Cardiac fibroblast (primary cell): ENCODE results near the gene SLC6A17.

Experiments used
- DNase-seq, 2 donors: peaks; one replicate each; pipeline versions ENCODE4 v3.0.0 to v3.0.0-alpha.2; 2010; ENCODE audit warnings: low read depth in 2 of 2
- H3K4me3 ChIP-seq, 2 donors: replicated peaks in 1 of 2; 1 replicate in 1 of 2; 2 replicates in 1 of 2; pipeline ENCODE4 v1.5.1; 2011; ENCODE audit warnings: low read depth in 2 of 2, low read length in 2 of 2, mild to moderate bottlenecking in 2 of 2, moderate library complexity in 1 of 2
- TF ChIP-seq, protein P1 (sequence below): IDR thresholded peaks from one replicate; pipeline ENCODE4 v1.5.1; 2011; ENCODE audit warnings: low read depth, mild to moderate bottlenecking, low read length, inconsistent platforms

The SLC6A17 gene

DNA sequence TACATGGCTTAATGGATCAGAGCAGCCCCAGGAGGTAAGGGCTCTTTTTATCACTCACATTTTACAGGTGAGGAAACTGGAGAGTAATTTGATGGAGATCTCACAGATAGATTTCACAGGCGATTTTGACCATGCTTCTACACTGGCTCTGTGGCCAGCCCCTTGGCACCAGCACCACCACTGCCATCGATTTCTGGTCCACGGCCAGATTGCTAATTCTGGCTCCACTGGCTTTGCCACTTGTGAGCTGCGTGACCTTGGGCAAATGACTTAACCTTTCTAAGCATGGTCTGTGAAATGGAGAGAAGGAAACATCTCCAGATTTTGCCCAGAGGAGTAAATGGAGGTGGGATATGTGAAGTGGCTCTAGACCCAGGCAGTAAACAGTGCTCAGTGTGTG is 92.4 kb downstream of the SLC6A17 start:
- DNase-seq, result no peak

DNA sequence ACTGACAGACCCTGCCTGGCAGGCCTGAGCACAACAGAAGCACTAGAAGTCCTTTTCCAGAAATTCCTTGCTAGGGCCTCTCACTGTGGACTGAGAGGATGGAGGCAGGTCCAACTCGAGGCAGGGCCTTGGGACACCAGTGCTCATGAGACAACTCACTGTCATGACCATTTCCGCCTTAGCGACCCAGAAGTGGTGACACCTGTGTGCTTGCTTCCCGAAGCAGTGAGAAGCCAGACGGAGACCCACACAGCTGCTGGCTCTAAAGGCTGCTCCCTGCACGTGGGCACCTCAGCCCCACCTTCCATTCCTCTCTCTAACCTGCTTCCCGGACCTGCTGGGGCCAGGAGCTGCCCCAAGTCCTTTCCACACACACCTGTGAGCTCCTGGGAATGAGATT is 92.9 kb downstream of the SLC6A17 start:
- no peak overlapping the region for H3K4me3 ChIP-seq
- TF ChIP-seq, protein P1, sequence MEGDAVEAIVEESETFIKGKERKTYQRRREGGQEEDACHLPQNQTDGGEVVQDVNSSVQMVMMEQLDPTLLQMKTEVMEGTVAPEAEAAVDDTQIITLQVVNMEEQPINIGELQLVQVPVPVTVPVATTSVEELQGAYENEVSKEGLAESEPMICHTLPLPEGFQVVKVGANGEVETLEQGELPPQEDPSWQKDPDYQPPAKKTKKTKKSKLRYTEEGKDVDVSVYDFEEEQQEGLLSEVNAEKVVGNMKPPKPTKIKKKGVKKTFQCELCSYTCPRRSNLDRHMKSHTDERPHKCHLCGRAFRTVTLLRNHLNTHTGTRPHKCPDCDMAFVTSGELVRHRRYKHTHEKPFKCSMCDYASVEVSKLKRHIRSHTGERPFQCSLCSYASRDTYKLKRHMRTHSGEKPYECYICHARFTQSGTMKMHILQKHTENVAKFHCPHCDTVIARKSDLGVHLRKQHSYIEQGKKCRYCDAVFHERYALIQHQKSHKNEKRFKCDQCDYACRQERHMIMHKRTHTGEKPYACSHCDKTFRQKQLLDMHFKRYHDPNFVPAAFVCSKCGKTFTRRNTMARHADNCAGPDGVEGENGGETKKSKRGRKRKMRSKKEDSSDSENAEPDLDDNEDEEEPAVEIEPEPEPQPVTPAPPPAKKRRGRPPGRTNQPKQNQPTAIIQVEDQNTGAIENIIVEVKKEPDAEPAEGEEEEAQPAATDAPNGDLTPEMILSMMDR, result no peak
- DNase-seq, result no peak

More for the DNA sequence above, 92.4 kb downstream of the SLC6A17 start:
- TF ChIP-seq, protein P1, result no peak
- H3K4me3 ChIP-seq, result no peak overlapping the region

DNA sequence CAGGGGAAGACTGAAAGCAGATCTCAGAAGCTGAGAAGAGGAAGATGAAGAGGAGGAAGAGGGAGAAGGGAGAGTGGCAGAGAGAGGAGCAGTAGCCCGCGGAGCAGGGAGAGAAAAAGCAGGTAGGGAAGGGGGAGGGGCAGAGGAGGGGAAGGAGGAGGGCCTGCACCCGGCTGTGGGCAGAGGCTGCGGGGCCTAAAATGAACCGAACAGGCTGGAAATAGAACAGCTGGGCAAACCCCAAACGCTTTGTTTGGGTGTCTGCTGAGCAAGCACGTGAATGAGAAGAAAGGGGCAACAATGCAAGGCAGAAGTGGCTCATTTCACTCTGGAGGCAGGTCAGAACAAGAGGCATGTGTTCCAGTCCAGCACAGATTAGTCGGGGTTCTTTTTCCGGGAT is 93.3 kb downstream of the SLC6A17 start:
- H3K4me3 ChIP-seq, result no peak overlapping the region
- no peak for DNase-seq
- TF ChIP-seq, protein P1, result no peak

DNA sequence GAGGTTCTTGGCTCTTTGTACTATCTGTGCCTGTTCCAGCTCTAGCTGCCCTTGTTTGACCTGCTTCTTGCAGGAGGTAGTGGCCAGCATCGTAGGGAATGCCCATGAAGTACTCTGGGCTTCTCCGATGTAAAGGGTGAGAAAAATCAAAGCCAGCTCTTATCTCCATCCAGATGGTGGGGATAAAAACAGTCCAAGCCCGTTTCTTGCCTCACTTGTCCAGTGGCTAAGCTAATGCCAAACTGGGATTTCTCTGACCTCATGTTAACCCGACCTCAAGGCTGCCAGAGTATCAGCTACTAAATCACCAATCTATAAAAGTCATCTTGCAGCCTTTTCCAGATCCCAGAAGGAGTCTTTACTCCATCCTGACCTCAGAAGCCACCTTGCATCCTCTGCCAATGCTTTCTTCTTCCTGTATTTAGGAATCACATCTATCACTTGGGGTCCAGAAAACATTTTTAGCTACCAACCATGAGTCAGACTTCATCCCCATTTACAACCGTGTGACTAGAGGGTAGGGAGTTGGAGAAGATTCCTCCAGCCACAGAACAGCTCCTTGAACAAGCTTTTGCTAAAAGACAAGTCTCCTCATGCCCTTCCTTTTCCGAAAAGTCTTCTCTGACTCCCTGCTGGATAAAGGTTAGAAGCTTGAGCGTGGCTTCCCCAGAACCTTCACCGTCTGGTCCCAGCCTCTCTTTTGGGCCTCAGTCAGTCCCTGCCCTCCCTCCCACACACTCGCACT is 95.8 kb downstream of the SLC6A17 start:
- DNase-seq, result no peak
- TF ChIP-seq, protein P1, result no peak
- H3K4me3 ChIP-seq, result no peak overlapping the region

DNA sequence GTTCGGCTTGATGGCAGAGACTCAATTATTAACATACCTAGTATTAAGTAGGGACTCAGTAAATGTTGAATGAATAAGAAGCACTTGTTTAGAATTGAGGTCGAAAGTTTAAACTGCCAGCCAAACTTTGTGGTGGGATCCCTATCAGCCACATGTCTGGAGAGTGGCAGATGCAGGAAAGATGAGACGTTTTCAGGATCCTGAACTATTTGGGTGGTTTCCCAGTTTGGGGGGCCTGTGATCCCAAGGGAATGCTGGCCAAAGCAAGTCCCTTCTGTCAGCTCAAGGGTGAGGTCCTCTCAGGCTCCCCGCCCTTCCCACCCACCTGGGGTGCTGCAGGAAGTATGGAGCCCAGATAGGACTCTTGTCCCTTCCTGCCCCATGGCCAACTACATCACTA is 98.5 kb downstream of the SLC6A17 start:
- no peak overlapping the region for H3K4me3 ChIP-seq
- DNase-seq, result no peak

DNA sequence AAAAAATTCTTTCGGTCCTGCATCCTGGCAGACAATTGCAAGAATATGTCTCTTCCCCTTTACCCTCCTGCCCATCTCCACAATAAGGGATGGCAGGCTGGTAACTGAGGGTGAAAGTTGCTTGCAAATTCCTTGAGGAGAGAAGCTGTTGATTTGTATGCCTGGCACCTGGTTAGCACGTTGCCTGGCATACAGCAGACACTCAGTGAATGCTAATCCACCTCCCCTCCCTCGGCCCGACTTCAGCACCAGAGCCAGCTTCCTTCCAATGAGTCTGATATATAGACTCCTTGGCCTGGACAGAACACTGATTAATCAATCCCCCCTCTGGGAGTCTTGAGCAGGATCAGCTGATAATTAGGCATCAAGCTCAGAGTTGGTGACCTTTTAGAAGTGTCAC is 99.0 kb downstream of the SLC6A17 start:
- no peak overlapping the region for H3K4me3 ChIP-seq
- TF ChIP-seq, protein P1, result no peak
- no peak for DNase-seq

More for the DNA sequence above, 98.5 kb downstream of the SLC6A17 start:
- TF ChIP-seq, protein P1, result no peak

DNA sequence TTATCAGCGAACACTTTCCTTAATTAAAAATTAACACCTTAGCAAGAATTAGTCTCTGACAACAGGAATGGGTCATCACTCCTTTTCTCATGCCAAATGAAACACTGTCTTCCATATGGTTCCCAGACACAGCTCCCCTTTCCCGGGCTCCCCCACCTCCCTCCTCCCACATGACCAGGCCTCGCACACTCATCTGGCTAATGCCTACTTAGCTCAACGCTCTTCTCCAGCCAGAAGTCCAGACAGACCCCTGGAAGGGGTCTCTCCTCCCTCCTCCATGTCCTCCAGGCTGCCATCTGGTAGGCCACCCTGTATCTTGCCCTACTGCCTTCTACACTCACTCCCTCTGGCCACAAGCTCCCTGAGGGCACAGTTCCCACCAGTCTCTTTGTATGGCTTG is 99.7 kb downstream of the SLC6A17 start:
- no peak for DNase-seq
- no peak overlapping the region for H3K4me3 ChIP-seq
- TF ChIP-seq, protein P1, result no peak
